Mammary epithelial cell (primary cell): ENCODE results near the gene CPT2.

Experiments
- EZH2 ChIP-seq: IDR thresholded peaks from 2 replicates; pipeline ENCODE4 v1.6.1; 2012; ENCODE audit warnings: low read length, inconsistent platforms, borderline replicate concordance
- TF ChIP-seq, protein P1 (sequence below), 2 donors: IDR thresholded peaks in 1 of 2; conservative IDR thresholded peaks in 1 of 2; 2 replicates each; pipeline ENCODE4 v1.5.1; 2011 to 2012; ENCODE audit warnings: inconsistent platforms in 2 of 2, low read length in 2 of 2, mild to moderate bottlenecking in 2 of 2, control low read depth in 1 of 2, low read depth in 1 of 2; ENCODE audit not compliant: insufficient read depth in 1 of 2; ENCODE audit errors: extremely low read depth in 1 of 2

DNA sequence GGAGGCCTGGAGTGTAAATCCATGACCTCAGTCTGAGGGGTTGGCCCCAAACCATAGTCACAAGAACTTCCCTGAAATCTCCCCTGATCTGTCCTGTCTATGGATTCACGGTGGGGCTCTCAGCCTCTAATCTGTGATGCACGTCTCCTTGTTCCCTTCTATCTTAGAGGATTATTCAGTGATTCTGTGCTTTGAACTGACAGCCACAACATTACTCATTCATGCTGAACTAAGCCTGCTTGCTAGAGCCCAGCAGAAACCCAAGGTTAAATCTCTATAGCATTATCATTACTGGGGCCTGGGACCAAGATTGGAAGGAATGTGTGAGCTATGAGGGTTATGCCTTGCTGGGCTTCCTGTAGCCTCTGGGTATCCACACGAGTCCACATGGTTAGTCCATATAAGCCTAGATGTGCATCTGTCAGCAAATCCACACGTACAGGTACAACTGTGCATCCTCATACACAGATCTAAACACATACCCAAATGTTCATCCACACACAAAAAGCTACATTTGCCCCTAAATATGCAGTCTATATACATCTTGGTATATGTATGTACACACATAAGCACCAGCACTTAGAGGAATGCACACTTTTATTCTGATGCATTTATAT, 64.1 kb downstream of the CPT2 start:
- TF ChIP-seq, protein P1, sequence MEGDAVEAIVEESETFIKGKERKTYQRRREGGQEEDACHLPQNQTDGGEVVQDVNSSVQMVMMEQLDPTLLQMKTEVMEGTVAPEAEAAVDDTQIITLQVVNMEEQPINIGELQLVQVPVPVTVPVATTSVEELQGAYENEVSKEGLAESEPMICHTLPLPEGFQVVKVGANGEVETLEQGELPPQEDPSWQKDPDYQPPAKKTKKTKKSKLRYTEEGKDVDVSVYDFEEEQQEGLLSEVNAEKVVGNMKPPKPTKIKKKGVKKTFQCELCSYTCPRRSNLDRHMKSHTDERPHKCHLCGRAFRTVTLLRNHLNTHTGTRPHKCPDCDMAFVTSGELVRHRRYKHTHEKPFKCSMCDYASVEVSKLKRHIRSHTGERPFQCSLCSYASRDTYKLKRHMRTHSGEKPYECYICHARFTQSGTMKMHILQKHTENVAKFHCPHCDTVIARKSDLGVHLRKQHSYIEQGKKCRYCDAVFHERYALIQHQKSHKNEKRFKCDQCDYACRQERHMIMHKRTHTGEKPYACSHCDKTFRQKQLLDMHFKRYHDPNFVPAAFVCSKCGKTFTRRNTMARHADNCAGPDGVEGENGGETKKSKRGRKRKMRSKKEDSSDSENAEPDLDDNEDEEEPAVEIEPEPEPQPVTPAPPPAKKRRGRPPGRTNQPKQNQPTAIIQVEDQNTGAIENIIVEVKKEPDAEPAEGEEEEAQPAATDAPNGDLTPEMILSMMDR (conservative IDR thresholded peaks at IDR 0.05 in 1 of 2, IDR thresholded peaks at IDR 0.05 in 1 of 2; ENCODE audit: extremely low read depth in 1 of 2, insufficient read depth in 1 of 2, low read depth in 1 of 2, low read length in 2 of 2) = no peak
- no peak for TF ChIP-seq EZH2
